ENCODE results near the gene NTN5.
"Not testable (repeated sequence)": the region's sequence is repeated elsewhere in the genome, so short reads cannot be mapped to it uniquely, and the experiment has no call there.

The NTN5 gene

GRCh38 chr19:48668761-48669160, 4.1 kb downstream of the NTN5 start:
- no peak for DNase-seq

- DNase-seq, result no peak
Measured at GRCh38 chr19:48668332-48668731, 4.5 kb downstream of the NTN5 start.

GRCh38 chr19:48665786-48666185, 7.0 kb downstream of the NTN5 start:
- no peak for DNase-seq

- DNase-seq, result no peak
Measured at GRCh38 chr19:48664476-48664875, 8.3 kb downstream of the NTN5 start.

GRCh38 chr19:48663667-48664066, 9.2 kb downstream of the NTN5 start:
- DNase-seq, result no peak

- DNase-seq, result no peak
Measured at GRCh38 chr19:48661711-48662090, 11.1 kb downstream of the NTN5 start.

- peak; percentile 54 for DNase-seq
Measured at GRCh38 chr19:48660852-48661710, 11.7 kb downstream of the NTN5 start.

- DNase-seq, result no peak
Measured at GRCh38 chr19:48659768-48660167, 13.0 kb downstream of the NTN5 start.

GRCh38 chr19:48658483-48658882, 14.3 kb downstream of the NTN5 start:
- DNase-seq, result no peak

- not testable (repeated sequence) for DNase-seq
Measured at GRCh38 chr19:48657828-48658227, 15.0 kb downstream of the NTN5 start.

GRCh38 chr19:48656840-48657474, 15.9 kb downstream of the NTN5 start:
- DNase-seq, result no peak

GRCh38 chr19:48654299-48655059, 18.3 kb downstream of the NTN5 start:
- no peak for DNase-seq

GRCh38 chr19:48651683-48652048, 21.2 kb downstream of the NTN5 start:
- no peak for DNase-seq

GRCh38 chr19:48650974-48651682, 21.7 kb downstream of the NTN5 start:
- DNase-seq, result no peak

- no peak for DNase-seq
Measured at GRCh38 chr19:48648134-48648533, 24.7 kb downstream of the NTN5 start.

GRCh38 chr19:48646722-48647216, 26.0 kb downstream of the NTN5 start:
- no peak for DNase-seq

GRCh38 chr19:48646001-48646721, 26.7 kb downstream of the NTN5 start, which contains the start of gene CA11:
CA11 (minus strand) TSS chr19:48646187; CDS start chr19:48645632, 555 bp downstream.
- peak; percentile 92 for DNase-seq

GRCh38 chr19:48645620-48646000, 27.2 kb downstream of the NTN5 start:
- no peak for DNase-seq

- peak; percentile 73 for DNase-seq
Measured at GRCh38 chr19:48644839-48645619, 27.8 kb downstream of the NTN5 start.

GRCh38 chr19:48644355-48644754, 28.5 kb downstream of the NTN5 start:
- DNase-seq, result no peak

GRCh38 chr19:48642862-48643261, 30.0 kb downstream of the NTN5 start:
- no peak for DNase-seq
